Measurements from ENCODE around the gene KIN.

- TF ChIP-seq CTCF (IDR thresholded peaks at IDR 0.05) (no peak), REST (IDR thresholded peaks at IDR 0.05; ENCODE audit: insufficient read depth in 1 of 2, low read depth in 2 of 2, low read length in 1 of 2) (no peak), POLR2AphosphoS5 (IDR thresholded peaks at IDR 0.05; ENCODE audit: low read depth, low read length) (no peak), SIN3A (IDR thresholded peaks at IDR 0.05; ENCODE audit: borderline replicate concordance, insufficient read depth, low read depth, low read length) (no peak)
Observed at GRCh38 chr10:7750222-7750621, 37.6 kb downstream of the KIN start.

All from Panc1 (cell line).